ENCODE measurements around the gene KIF6.

GRCh38 chr6:39453241-39453640, 272.0 kb downstream of the KIF6 start:
- TF ChIP-seq, protein P1, sequence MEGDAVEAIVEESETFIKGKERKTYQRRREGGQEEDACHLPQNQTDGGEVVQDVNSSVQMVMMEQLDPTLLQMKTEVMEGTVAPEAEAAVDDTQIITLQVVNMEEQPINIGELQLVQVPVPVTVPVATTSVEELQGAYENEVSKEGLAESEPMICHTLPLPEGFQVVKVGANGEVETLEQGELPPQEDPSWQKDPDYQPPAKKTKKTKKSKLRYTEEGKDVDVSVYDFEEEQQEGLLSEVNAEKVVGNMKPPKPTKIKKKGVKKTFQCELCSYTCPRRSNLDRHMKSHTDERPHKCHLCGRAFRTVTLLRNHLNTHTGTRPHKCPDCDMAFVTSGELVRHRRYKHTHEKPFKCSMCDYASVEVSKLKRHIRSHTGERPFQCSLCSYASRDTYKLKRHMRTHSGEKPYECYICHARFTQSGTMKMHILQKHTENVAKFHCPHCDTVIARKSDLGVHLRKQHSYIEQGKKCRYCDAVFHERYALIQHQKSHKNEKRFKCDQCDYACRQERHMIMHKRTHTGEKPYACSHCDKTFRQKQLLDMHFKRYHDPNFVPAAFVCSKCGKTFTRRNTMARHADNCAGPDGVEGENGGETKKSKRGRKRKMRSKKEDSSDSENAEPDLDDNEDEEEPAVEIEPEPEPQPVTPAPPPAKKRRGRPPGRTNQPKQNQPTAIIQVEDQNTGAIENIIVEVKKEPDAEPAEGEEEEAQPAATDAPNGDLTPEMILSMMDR (IDR thresholded peaks at IDR 0.05; ENCODE audit: insufficient read depth, low read length, poor library complexity, severe bottlenecking), result no peak
- no peak for TF ChIP-seq EZH2phosphoT487 (conservative IDR thresholded peaks at IDR 0.05; ENCODE audit: low read length)
